Neural progenitor cell (in vitro differentiated cells): ENCODE results near the gene HNMT. TPM values are rescaled to one million over a fixed set of nuclear protein-coding genes. Genes with fewer than 3 reads are reported as not detected.

Experiments used
- DNase-seq: peaks from one replicate; pipeline ENCODE4 v3.0.0-alpha.2; 2016; ENCODE audit warnings: low spot score
- H2AFZ ChIP-seq: fragments of 200-600 bp; sonication (generic); replicated peaks from 2 replicates; pipeline ENCODE4 v1.6.1; 2016; ENCODE audit warnings: antibody characterized with exemption
- H3F3A ChIP-seq: fragments of 200-600 bp; sonication (generic); 2 replicates; pipeline ENCODE4 v1.6.1; 2016; ENCODE audit warnings: antibody characterized with exemption, low read depth
- H3K27ac ChIP-seq: fragments of 200-600 bp; sonication (generic); 2 replicates; pipeline ENCODE4 v1.5.1; 2016; ENCODE audit warnings: mild to moderate bottlenecking
- H3K27me3 ChIP-seq: fragments of 200-600 bp; sonication (generic); 2 replicates; pipeline ENCODE4 v1.6.1; 2016; ENCODE audit warnings: mild to moderate bottlenecking, moderate library complexity
- H3K36me3 ChIP-seq: fragments of 200-600 bp; sonication (generic); 2 replicates; pipeline ENCODE4 v1.5.1; 2016
- H3K4me1 ChIP-seq: fragments of 200-600 bp; sonication (generic); 2 replicates; pipeline ENCODE4 v1.6.1; 2016; ENCODE audit warnings: mixed run types
- H3K4me2 ChIP-seq: fragments of 200-600 bp; sonication (generic); 2 replicates; pipeline ENCODE4 v1.6.1; 2016
- H3K4me3 ChIP-seq: fragments of 200-600 bp; sonication (generic); 2 replicates; pipeline ENCODE4 v1.5.1; 2016
- H3K79me2 ChIP-seq: fragments of 200-600 bp; sonication (generic); 2 replicates; pipeline ENCODE4 v1.6.1; 2016; ENCODE audit warnings: low read depth
- H3K9ac ChIP-seq: fragments of 200-600 bp; sonication (generic); 2 replicates; pipeline ENCODE4 v1.6.1; 2016
- H3K9me3 ChIP-seq: fragments of 200-600 bp; sonication (generic); 2 replicates; pipeline ENCODE4 v1.5.1; 2016; ENCODE audit warnings: low read depth
- H4K20me1 ChIP-seq: fragments of 200-600 bp; sonication (generic); 2 replicates; pipeline ENCODE4 v1.6.1; 2016; ENCODE audit warnings: low read depth
- H3K27ac Mint-ChIP-seq: 3 replicates; pipeline ENCODE4 v1.8.0; 2021; ENCODE audit warnings: mixed read lengths
- H3K27me3 Mint-ChIP-seq: 2 replicates; pipeline ENCODE4 v1.8.0; 2022; ENCODE audit warnings: low read depth, mild to moderate bottlenecking, inconsistent platforms, moderate library complexity, mixed read lengths; ENCODE audit not compliant: insufficient read depth
- H3K36me3 Mint-ChIP-seq: 3 replicates; pipeline ENCODE4 v1.8.0; 2021; ENCODE audit warnings: mixed read lengths
- H3K4me1 Mint-ChIP-seq: 3 replicates; pipeline ENCODE4 v1.8.0; 2021; ENCODE audit warnings: mixed read lengths
- H3K4me3 Mint-ChIP-seq: 3 replicates; pipeline ENCODE4 v1.8.0; 2021; ENCODE audit warnings: mild to moderate bottlenecking, moderate library complexity, mixed read lengths
- H3K9me3 Mint-ChIP-seq: 3 replicates; pipeline ENCODE4 v1.8.0; 2020; ENCODE audit warnings: mixed read lengths
- CTCF ChIP-seq: fragments of 200-600 bp; sonication (generic); IDR thresholded peaks from 2 replicates; pipeline ENCODE4 v1.5.1; 2017; ENCODE audit warnings: antibody characterized with exemption, mild to moderate bottlenecking
- EZH2 ChIP-seq: fragments of 200-600 bp; sonication (generic); IDR thresholded peaks from 2 replicates; pipeline ENCODE4 v1.6.1; 2017; ENCODE audit warnings: antibody characterized with exemption, mild to moderate bottlenecking, moderate library complexity
- EZH2phosphoT487 ChIP-seq: fragments of 200-600 bp; sonication (generic); IDR thresholded peaks from 2 replicates; pipeline ENCODE4 v1.6.1; 2017; ENCODE audit warnings: antibody characterized with exemption
- total RNA-seq: library from RNA; depleted of rRNA; stranded (reverse); fragments of >200 nt; gene quantifications from 2 replicates; pipeline ENCODE4 v1.2.3, GENCODE V29; 2015; ENCODE audit warnings: low replicate concordance

HNMT gene
- total RNA-seq, 1 donor from 2014 or later = 1.6 TPM

GRCh38 chr2:137998503-137998902, 34.2 kb downstream of the HNMT start:
- Histone ChIP-seq H3K4me2 (no peak overlapping the region), H3K4me1 (no peaks in the 10 kb centered on the region), H3K79me2 (no peaks in the 10 kb centered on the region), H3K9ac (no peak overlapping the region), H3K27ac (no peak overlapping the region), H3F3A (no peaks in the 10 kb centered on the region), H3K36me3 (no peaks in the 10 kb centered on the region), H2AFZ (no peak overlapping the region), H4K20me1 (no peaks in the 10 kb centered on the region), H3K4me3 (no peak overlapping the region), H3K9me3 (no peaks in the 10 kb centered on the region), H3K27me3 (no peaks in the 10 kb centered on the region)
- peaks cover 3% of the 10 kb centered on the region for H3K9me3 Mint-ChIP-seq
- H3K4me3 Mint-ChIP-seq = no peak overlapping the region
- H3K27me3 Mint-ChIP-seq = no peaks in the 10 kb centered on the region
- H3K36me3 Mint-ChIP-seq = no peaks in the 10 kb centered on the region
- TF ChIP-seq EZH2 = no peak
- TF ChIP-seq CTCF = no peak
- TF ChIP-seq EZH2phosphoT487 = no peak
- no peak for DNase-seq
- no peaks in the 10 kb centered on the region for H3K4me1 Mint-ChIP-seq
- no peak overlapping the region for H3K27ac Mint-ChIP-seq

- DNase-seq = no peak
- Histone ChIP-seq H3F3A (no peaks in the 10 kb centered on the region), H3K9me3 (no peaks in the 10 kb centered on the region), H4K20me1 (no peaks in the 10 kb centered on the region), H3K4me3 (no peak overlapping the region), H3K79me2 (no peaks in the 10 kb centered on the region), H3K9ac (no peak overlapping the region), H3K4me2 (no peak overlapping the region), H3K27me3 (no peaks in the 10 kb centered on the region), H2AFZ (no peak overlapping the region), H3K27ac (no peak overlapping the region), H3K4me1 (no peaks in the 10 kb centered on the region), H3K36me3 (no peaks in the 10 kb centered on the region)
- H3K9me3 Mint-ChIP-seq = peaks cover 2% of the 10 kb centered on the region
- no peak overlapping the region for H3K27ac Mint-ChIP-seq
- no peak for TF ChIP-seq EZH2phosphoT487
- TF ChIP-seq EZH2 = no peak
- TF ChIP-seq CTCF = no peak
- no peaks in the 10 kb centered on the region for H3K27me3 Mint-ChIP-seq
- no peaks in the 10 kb centered on the region for H3K36me3 Mint-ChIP-seq
- no peak overlapping the region for H3K4me3 Mint-ChIP-seq
- no peaks in the 10 kb centered on the region for H3K4me1 Mint-ChIP-seq
Measured at GRCh38 chr2:137999273-137999672, 35.0 kb downstream of the HNMT start.

- H3K9me3 Mint-ChIP-seq = no peaks in the 10 kb centered on the region
- Histone ChIP-seq H3K9ac (no peak overlapping the region), H3F3A (no peaks in the 10 kb centered on the region), H3K36me3 (no peaks in the 10 kb centered on the region), H3K4me2 (no peak overlapping the region), H2AFZ (no peak overlapping the region), H3K9me3 (no peaks in the 10 kb centered on the region), H3K27me3 (no peaks in the 10 kb centered on the region), H3K79me2 (no peaks in the 10 kb centered on the region), H3K4me3 (no peak overlapping the region), H3K4me1 (no peaks in the 10 kb centered on the region), H4K20me1 (no peaks in the 10 kb centered on the region), H3K27ac (no peak overlapping the region)
- H3K4me3 Mint-ChIP-seq = no peak overlapping the region
- no peaks in the 10 kb centered on the region for H3K4me1 Mint-ChIP-seq
- H3K27me3 Mint-ChIP-seq = no peaks in the 10 kb centered on the region
- DNase-seq = no peak
- TF ChIP-seq EZH2phosphoT487 (no peak), CTCF (no peak), EZH2 (no peak)
- H3K36me3 Mint-ChIP-seq = no peaks in the 10 kb centered on the region
- no peak overlapping the region for H3K27ac Mint-ChIP-seq
Measured at GRCh38 chr2:138000009-138000408, 35.7 kb downstream of the HNMT start.
